ENCODE measurements around the gene CYP2U1.

DNA sequence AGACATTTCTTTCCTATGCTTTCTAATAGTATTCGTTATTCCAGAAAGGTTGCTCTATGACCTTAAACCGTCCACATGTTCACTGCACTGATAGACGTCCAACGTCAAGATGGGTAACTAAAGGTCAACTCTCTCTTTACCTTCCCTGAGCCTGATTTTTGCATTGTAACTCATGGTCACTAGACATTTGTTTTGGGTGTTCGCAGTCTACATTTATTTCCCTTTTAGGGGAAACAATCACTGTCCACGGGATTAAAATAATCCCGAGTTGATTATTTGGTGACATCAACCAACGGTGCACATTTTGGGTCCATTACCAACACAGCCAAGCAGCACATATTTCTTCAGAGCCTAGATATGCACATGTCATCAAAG is 57.8 kb downstream of the CYP2U1 start:
- TF ChIP-seq POLR2AphosphoS5 (IDR thresholded peaks at IDR 0.05) = no peak
- TF ChIP-seq, protein P1, sequence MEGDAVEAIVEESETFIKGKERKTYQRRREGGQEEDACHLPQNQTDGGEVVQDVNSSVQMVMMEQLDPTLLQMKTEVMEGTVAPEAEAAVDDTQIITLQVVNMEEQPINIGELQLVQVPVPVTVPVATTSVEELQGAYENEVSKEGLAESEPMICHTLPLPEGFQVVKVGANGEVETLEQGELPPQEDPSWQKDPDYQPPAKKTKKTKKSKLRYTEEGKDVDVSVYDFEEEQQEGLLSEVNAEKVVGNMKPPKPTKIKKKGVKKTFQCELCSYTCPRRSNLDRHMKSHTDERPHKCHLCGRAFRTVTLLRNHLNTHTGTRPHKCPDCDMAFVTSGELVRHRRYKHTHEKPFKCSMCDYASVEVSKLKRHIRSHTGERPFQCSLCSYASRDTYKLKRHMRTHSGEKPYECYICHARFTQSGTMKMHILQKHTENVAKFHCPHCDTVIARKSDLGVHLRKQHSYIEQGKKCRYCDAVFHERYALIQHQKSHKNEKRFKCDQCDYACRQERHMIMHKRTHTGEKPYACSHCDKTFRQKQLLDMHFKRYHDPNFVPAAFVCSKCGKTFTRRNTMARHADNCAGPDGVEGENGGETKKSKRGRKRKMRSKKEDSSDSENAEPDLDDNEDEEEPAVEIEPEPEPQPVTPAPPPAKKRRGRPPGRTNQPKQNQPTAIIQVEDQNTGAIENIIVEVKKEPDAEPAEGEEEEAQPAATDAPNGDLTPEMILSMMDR (IDR thresholded peaks at IDR 0.05 in 8 of 11, conservative IDR thresholded peaks at IDR 0.05 in 3 of 11) = no peak
- TF ChIP-seq POLR2A (IDR thresholded peaks at IDR 0.05) = no peak

Data from spleen (tissue), 7 donors.